PFSK-1 (cell line): ENCODE measurements around the gene DLGAP4.

ENCODE experiments used
- FOXP2 ChIP-seq: optimal IDR thresholded peaks from 2 replicates; pipeline ENCODE3; 2011; ENCODE audit warnings: borderline replicate concordance, control low read depth, inconsistent platforms; ENCODE audit not compliant: insufficient read depth; ENCODE audit errors: extremely low read length, extremely low read depth
- POLR2AphosphoS5 ChIP-seq: IDR thresholded peaks from 2 replicates; pipeline ENCODE4 v1.6.1; 2012; ENCODE audit warnings: low read depth, mild to moderate bottlenecking, control low read depth, low read length, moderate library complexity
- REST ChIP-seq, 2 experiments: IDR thresholded peaks; 2 replicates each; pipeline versions ENCODE4 v1.6.1 to v1.8.0; 2011 to 2012; ENCODE audit warnings: low read depth in 2 of 2, low read length in 2 of 2, control low read depth in 1 of 2, inconsistent platforms in 1 of 2, mild to moderate bottlenecking in 1 of 2, moderate library complexity in 1 of 2; ENCODE audit not compliant: insufficient read depth in 1 of 2
- SIN3A ChIP-seq: IDR thresholded peaks from 2 replicates; pipeline ENCODE4 v1.6.1; 2012; ENCODE audit warnings: mild to moderate bottlenecking, low read length, moderate library complexity, borderline replicate concordance; ENCODE audit not compliant: insufficient read depth
- TAF1 ChIP-seq: IDR thresholded peaks from 2 replicates; pipeline ENCODE4 v1.6.1; 2012; ENCODE audit warnings: low read length, control low read depth, borderline replicate concordance; ENCODE audit not compliant: insufficient read depth

DLGAP4 gene

DNA sequence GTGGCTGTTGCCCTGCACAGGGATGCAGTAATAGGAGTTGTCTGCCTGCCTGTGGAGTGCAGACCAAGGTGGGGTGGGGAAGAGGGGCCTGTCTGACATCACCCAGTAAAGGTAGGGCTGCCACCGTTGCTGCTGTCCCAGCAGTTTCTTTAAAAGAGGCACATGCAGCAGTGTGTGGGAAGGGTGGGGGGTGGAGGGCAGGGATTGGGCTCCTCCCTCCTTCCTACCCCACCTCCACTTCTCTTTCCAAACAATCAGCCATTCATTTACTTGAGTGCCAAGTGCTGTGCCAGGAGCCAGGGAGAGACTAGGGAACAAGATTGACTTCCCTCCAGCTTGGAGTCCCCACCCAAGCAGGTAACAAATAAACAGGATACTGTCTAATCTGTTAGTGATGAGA is 168.4 kb downstream of the DLGAP4 start:
- TF ChIP-seq POLR2AphosphoS5: no peak
- no peak for TF ChIP-seq TAF1
- no peak for TF ChIP-seq FOXP2
- no peak for TF ChIP-seq SIN3A
- TF ChIP-seq REST (IDR thresholded peaks at IDR 0.05; ENCODE audit: insufficient read depth in 1 of 2, low read depth in 2 of 2, low read length in 2 of 2): no peak

GRCh38 chr20:36477475-36477874 is 171.3 kb downstream of the DLGAP4 start:
- TF ChIP-seq POLR2AphosphoS5: no peak

DNA sequence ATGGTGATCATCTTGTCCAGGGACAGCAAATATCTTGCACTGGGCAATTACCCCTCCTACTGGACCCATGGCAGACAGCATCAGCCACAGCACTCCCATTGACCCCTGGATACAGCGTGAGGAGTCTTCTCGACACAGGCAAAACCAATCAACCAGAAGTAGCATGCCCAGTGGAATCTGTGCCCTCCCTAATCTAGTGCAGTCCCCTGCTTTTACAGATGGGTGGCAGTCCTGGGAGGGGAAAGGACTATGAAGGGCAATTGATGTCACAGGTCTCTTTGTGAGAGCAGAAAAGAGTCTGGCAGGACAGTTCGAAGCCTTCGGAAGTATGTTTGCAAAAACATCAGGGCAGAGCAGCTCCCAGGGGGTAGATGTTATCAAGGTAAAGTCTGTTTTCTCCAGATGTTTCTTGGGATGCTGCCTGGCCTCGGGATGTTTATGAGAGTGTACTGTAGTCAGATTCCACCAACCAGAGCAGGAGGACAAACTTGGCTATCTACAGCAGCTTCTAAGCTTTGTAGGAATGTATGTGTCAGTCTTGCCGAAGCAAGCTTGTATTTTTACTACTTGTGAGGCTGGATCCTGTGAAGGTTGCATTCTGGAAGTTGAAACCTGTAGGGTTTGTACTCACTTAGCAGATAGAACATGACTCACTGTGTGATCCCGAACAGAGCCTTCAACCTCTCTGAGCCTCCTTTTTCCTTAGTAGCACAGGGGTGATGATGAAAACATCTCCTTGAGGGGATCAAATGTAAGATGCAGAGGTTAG is 172.2 kb downstream of the DLGAP4 start:
- TF ChIP-seq TAF1 (no peak), FOXP2 (no peak), REST (IDR thresholded peaks at IDR 0.05; ENCODE audit: insufficient read depth in 1 of 2, low read depth in 2 of 2, low read length in 2 of 2) (no peak)

GRCh38 chr20:36479938-36480337 is 173.8 kb downstream of the DLGAP4 start:
- no peak for TF ChIP-seq SIN3A
- TF ChIP-seq REST (IDR thresholded peaks at IDR 0.05; ENCODE audit: insufficient read depth in 1 of 2, low read depth in 2 of 2, low read length in 2 of 2): no peak
- no peak for TF ChIP-seq POLR2AphosphoS5
- no peak for TF ChIP-seq TAF1
- no peak for TF ChIP-seq FOXP2

DNA sequence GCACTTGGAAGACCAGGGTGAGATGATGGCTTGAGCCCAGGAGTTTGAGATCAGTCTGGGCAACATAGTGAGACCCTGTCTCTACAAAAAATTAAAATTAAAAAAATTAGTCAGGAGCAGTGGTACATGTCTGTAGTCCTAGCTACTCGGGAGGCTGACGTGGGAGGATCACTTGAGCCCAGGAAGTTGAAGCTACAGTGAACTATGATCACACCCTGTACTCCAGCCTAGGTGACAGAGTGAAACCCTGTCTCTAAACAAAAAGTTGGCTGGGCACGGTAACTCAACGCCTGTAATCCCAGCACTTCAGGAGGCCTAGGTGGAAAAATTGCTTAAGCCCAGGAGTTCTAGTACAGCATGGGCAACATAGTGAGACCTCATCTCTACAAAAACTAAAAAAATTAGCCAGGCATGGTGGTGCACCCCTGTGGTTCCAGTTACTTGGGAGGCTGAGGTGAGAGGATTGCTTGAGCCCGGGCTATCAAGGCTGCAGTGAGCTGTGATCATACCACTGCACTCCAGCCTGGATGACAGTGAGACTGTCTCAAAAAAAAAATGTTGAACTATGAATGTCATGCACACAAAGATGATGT is 174.4 kb downstream of the DLGAP4 start:
- TF ChIP-seq REST (IDR thresholded peaks at IDR 0.05; ENCODE audit: insufficient read depth in 1 of 2, low read depth in 2 of 2, low read length in 2 of 2) (no peak), TAF1 (no peak), FOXP2 (no peak), SIN3A (no peak), POLR2AphosphoS5 (no peak)
